Sciatic nerve (tissue), 2 donors: ENCODE results near the gene DNMT3L. TPM values are rescaled to one million over a fixed set of nuclear protein-coding genes. Genes with fewer than 3 reads are reported as not detected.
"Not testable (repeated sequence)": the region's sequence is repeated elsewhere in the genome, so short reads cannot be mapped to it uniquely, and the experiment has no call there.

Experiments used
- ATAC-seq: fragments of 200-7000 bp; cut with Tn5 transposase; one replicate; pipeline ENCODE4 v1.9.1; 2020; ENCODE audit warnings: mild to moderate bottlenecking, moderate library complexity
- DNase-seq: peaks from one replicate; pipeline ENCODE4 v3.0.0-alpha.2; 2020; ENCODE audit warnings: low spot score
- intact Hi-C: fragments of 100-400 bp; cut with DNase I; formaldehyde crosslinking; loops from one replicate; pipeline ENCODE4 v1.14.2; 2022
- total RNA-seq: library from RNA; stranded (reverse); fragmentation: NEBNext Ultra II Directional; extraction: Animal tissue kit (Norgen Biotek cat#: 25700); gene quantifications from one replicate; pipeline ENCODE4 v1.2.1, GENCODE V29; 2021
- donor health status: DM: no; HTN: no; CAD: no.
- donor health status: DM: no; HTN: no; CAD: no.

The DNMT3L gene
- total RNA-seq, 1 donor from 2014 or later, result not detected

DNA sequence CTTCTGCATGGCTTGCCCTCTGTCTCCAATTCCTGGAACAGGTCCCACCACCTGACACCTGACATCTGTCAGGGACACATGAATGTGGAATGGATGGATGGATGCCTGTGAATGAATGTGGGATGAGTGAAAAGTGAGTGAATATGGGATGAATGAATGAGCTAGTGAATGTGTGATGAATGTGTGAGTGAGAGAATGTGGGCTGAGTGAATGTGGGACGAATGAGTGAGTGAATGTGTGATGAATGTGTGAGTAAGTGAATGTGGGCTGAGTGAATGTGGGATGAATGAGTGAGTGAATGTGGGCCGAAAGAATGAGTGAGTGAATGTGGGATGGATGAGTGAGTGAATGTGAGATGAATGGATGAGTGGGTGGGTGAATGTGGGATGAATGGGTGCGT lies 50.1 kb downstream of the DNMT3L start:
- DNase-seq, ATAC-seq, intact Hi-C loops: not testable (repeated sequence)

DNA sequence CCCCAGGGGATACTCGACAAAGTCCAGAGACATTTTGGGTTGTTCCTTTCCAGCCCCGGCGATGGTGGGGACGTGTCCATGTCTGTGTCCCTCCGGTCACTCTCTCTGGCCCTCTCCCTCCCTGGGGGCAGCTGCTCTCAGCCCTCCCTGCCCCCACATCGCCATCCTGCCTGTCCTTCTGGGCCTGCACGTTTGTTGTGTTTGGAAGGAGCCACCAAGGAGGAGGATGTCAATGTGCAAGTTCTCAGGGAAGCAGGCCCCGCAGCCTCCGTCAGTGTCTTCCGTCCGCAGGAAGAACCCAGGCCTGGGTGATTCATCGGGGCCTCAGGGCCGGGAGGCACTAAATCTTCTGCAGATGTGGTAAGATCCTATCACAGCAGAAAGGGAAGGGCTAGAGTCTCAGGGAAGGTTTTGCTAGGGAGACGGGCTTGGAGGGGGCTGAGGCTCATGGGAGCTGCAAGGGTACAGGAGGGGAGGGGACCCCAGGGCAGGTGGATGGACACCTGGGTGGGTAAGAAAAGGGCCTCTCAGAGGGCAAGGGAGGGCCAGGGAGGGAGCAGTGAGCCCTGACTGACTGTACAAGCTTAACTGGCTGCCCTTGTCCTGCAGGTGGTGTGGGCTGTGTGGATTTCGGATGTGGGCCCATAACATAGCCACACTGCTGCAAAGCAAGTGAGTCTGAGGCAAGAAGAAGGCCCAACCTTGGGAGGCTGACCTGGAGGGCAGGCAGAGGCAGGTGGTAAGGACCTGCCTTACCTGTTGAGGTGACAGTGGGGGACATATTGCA lies 53.6 kb downstream of the DNMT3L start:
- ATAC-seq, result peak; percentile 88
- DNase-seq, intact Hi-C loops: not testable (repeated sequence)

DNA sequence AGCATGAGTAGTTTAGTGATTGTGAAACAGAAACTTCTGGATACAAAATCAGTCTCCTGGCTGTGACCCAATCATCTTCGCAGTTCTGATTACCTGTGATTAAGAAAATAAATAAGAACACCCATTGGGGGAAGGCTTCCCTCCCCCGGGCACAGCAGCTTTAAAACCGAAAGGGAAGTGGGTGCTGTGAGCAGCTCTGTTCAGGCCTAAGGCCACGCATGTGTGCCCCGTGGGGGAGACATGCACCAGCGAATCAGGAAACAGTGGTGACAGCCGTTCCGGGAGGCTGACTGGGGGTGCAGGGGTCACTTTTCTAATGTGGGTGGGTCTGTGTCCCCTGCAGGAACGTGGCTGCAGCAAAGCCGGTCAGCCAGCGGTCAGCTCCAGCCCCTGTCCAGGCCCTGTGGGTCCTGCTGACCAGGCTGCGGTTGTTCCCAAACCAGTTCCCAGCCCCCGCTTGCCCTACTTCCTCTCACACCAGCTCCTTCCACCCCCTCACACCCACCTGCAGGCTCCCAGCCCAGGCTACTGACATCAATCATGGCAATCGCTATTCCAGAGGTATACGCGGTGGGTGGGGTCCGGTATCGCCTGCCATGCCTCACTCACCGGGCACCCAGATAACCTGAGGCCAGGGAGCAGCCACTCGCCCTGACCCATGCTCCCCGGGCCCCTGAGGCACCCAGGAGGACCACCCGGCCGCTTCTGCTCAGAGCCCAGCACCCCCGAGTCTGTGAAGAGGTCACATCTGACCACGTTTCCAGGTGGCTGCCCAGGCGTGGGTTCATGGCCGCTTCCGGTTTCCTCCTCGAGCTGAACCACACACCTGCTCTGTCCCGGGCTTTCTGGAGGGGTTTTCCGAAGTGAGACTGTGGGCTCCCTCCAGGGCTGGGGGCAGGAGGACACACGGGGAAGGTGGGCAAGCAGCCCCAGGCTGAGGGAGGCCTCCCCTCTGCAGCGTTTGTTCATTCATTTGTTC lies 54.7 kb downstream of the DNMT3L start:
- intact Hi-C loops, DNase-seq: not testable (repeated sequence)
- peak; percentile 37 for ATAC-seq

DNA sequence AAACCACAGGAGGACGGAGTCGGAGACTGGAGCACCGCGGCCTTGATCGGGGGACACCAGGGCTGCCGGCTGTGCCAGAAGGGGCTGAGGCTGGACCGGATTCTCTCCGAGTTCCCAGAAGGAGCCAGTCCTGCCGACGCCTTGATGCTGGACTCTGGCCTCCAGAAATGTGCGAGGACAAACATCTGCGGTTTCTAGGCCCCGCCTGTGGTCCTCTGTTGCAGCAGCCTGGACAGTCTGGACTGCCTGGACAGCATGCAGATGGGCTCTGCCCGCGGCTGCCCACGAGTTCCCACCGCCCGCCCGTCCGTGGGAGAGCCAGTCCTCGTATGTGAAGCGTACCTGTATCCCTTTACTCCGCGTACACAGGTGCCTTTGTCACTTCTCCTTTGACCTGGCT lies 55.5 kb downstream of the DNMT3L start:
- peak; percentile 18 for ATAC-seq

DNA sequence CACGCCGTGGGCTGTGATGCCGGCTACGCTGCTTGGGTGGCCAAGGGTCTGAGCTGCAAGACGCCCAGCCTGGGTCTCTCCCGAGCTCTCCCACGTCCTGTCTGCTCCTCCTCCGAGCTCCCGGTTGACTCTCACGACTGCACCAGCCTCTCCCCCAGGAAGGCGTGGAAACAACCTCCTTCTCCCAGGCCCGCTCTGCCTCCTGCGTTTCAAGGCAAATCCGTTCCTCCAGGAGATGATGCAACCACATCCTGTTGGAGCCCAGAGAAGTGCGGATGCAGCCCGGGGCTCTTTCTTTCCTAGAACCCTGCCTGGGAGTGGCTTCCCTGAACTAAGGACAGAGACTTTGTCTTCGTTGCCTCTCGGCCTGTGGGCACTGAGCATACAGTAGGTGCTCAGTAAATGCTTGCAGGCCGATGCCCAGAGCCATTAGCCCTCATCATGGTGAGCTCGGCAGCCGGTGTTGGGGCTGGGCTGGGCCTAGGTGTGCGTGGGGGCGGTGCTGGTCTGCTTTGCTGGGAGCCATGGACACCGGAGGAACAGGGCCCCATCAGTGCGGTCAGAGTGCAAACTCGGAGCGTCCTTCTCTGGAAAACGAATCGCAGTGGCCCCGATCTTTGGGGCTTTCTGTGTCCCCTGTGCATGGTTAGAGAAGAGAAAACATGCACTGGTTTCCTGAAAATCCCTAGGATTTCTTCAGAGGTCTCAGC lies 59.0 kb downstream of the DNMT3L start:
- intact Hi-C loops, DNase-seq: not testable (repeated sequence)
- ATAC-seq, result peak; percentile 67

More for the DNA sequence above, 55.5 kb downstream of the DNMT3L start:
- intact Hi-C loops, DNase-seq: not testable (repeated sequence)

DNA sequence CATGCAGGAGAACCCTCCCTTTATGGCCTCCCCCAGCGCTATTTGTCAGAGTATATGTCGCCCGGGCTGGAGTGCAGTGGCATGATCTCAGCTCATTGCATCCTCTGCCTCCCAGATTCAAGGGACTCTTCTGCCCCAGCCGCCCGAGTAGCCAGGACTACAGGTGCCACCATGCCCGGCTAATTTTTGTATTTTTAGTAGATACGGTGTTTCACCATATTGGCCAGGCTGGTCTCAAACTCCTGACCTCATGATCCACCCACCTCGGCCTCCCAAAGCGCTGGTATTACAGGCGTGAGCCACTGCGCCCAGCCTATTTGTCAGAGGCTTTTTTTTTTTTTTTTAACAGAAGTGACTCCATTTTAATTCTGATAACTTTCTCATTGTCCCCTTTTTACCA lies 61.7 kb downstream of the DNMT3L start:
- ATAC-seq, intact Hi-C loops, DNase-seq: not testable (repeated sequence)

DNA sequence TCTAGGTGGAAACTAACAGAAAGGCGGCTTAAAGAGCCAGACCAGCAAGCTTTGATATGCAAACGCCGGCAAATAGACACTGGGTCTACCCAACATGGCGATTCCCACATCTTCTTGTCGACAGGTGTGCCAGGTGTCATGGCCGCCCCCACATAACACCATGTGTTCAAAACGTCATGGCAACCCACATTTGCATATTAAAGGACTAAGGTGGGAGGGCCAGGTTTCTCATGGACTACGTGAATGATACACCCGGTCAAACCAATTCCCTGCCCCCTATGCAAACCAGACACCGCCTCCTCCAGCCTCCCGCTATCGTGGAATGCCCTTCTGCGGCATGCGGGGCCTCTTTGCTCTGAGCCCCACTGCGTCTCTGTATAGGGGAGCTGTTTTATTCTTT lies 62.2 kb downstream of the DNMT3L start:
- ATAC-seq (no peak), DNase-seq (peak; percentile 30)
- intact Hi-C loops, result no loop called here

DNA sequence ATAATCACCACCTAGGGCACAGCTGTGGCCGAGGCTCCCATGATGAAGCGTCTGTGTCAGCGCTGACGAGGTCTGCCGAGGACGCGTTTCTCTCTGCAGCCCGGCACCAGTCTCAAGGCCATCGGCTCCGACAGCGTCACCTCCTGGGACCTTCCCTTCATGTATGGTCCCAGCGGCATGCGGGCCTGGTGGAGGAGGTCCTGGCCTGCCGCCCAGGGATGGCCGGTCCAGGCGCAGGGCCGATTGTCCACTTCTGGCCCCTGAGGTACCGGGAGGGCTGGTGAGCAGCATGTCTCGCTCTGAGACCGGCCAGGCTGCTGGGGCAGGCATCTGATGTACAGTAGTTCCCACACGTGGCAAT lies 64.6 kb downstream of the DNMT3L start:
- ATAC-seq (peak; percentile 53), DNase-seq (peak; percentile 35)
- intact Hi-C loops, result not testable (repeated sequence)

Other genes with a start within 250 kb of the DNMT3L start
- 55.1 TPM for gene TRAPPC10, start 249.6 kb downstream of the DNMT3L start, total RNA-seq
- 6.4 TPM for gene PWP2, start 154.5 kb downstream of the DNMT3L start, total RNA-seq
- 14.5 TPM for gene GATD3, start 128.2 kb downstream of the DNMT3L start, total RNA-seq
- 5.3 TPM for gene ICOSLG, start 21.0 kb downstream of the DNMT3L start, total RNA-seq
- 0.13 TPM for gene AIRE, start 24.0 kb upstream of the DNMT3L start, total RNA-seq
- gene PFKL, start 38.2 kb upstream of the DNMT3L start, total RNA-seq, result 189 TPM
- gene CFAP410, start 77.5 kb upstream of the DNMT3L start, total RNA-seq, result 26.7 TPM
- gene TRPM2, start 91.7 kb upstream of the DNMT3L start, total RNA-seq, result 9.9 TPM
- 6.8 TPM for gene LRRC3, start 193.6 kb upstream of the DNMT3L start, total RNA-seq